Upper lobe of right lung (tissue), 1 donor: ENCODE data around the gene BCL2L11. TPM values are rescaled to one million over a fixed set of nuclear protein-coding genes. Genes with fewer than 3 reads are reported as not detected.
A peak's percentile ranks its signal among the peaks of the same experiment; 100 is the strongest.

Experiments
- ATAC-seq: fragments of 200-7000 bp; cut with Tn5 transposase; one replicate; pipeline ENCODE4 v1.9.1; 2020; ENCODE audit warnings: mild to moderate bottlenecking, moderate library complexity
- DNase-seq: peaks from one replicate; pipeline ENCODE4 v3.0.0-alpha.2; 2020
- H3K27ac ChIP-seq: fragments of 200-600 bp; one replicate; pipeline ENCODE4 v1.8.0; 2022
- H3K27me3 ChIP-seq: fragments of 200-600 bp; one replicate; pipeline ENCODE4 v1.8.0; 2022; ENCODE audit warnings: mild to moderate bottlenecking
- H3K36me3 ChIP-seq: fragments of 200-600 bp; one replicate; pipeline ENCODE4 v1.8.0; 2022
- H3K4me1 ChIP-seq: fragments of 200-600 bp; one replicate; pipeline ENCODE4 v1.8.0; 2022
- H3K4me3 ChIP-seq: fragments of 200-600 bp; one replicate; pipeline ENCODE4 v1.8.0; 2022; ENCODE audit warnings: mild to moderate bottlenecking
- H3K9me3 ChIP-seq: fragments of 200-600 bp; one replicate; pipeline ENCODE4 v1.8.0; 2022
- CTCF ChIP-seq: fragments of 200-600 bp; IDR thresholded peaks from one replicate; pipeline ENCODE4 v1.8.0; 2022; ENCODE audit warnings: antibody characterized with exemption
- intact Hi-C: fragments of 100-400 bp; cut with DNase I; formaldehyde crosslinking; loops from one replicate; pipeline ENCODE4 v1.11.0; 2022
- total RNA-seq: library from RNA; stranded (reverse); fragmentation: NEBNext Ultra II Directional; extraction: Animal tissue kit (Norgen Biotek cat#: 25700); gene quantifications from one replicate; pipeline ENCODE4 v1.2.1, GENCODE V29; 2021
- donor health status: DM: no; HTN: yes; CAD: no; lungs with severe emphysema.

BCL2L11 gene
- total RNA-seq, 1 donor from 2014 or later = 23.9 TPM

- no peaks in the 10 kb centered on the region for H3K9me3 ChIP-seq
- no peak overlapping the region for H3K4me3 ChIP-seq
- TF ChIP-seq CTCF = no peak
- DNase-seq (no peak), ATAC-seq (peak; percentile 56)
- H3K27me3 ChIP-seq = no peaks in the 10 kb centered on the region
- no peak overlapping the region for H3K27ac ChIP-seq
- intact Hi-C loops = no loop called here
- no peaks in the 10 kb centered on the region for H3K36me3 ChIP-seq
- no peaks in the 10 kb centered on the region for H3K4me1 ChIP-seq
Observed at GRCh38 chr2:111176867-111177266, 56.2 kb downstream of the BCL2L11 start.

- DNase-seq (no peak), ATAC-seq (no peak)
- no peaks in the 10 kb centered on the region for H3K9me3 ChIP-seq
- no peak for TF ChIP-seq CTCF
- H3K36me3 ChIP-seq = no peaks in the 10 kb centered on the region
- H3K4me3 ChIP-seq = no peak overlapping the region
- H3K27ac ChIP-seq = no peak overlapping the region
- H3K4me1 ChIP-seq = no peaks in the 10 kb centered on the region
- no peaks in the 10 kb centered on the region for H3K27me3 ChIP-seq
- intact Hi-C loops = no loop called here
Observed at GRCh38 chr2:111178296-111178695, 57.6 kb downstream of the BCL2L11 start.

GRCh38 chr2:111178730-111179405 is 58.2 kb downstream of the BCL2L11 start:
- intact Hi-C loops = no loop called here
- no peaks in the 10 kb centered on the region for H3K4me1 ChIP-seq
- H3K4me3 ChIP-seq = no peak overlapping the region
- no peak for TF ChIP-seq CTCF
- H3K27ac ChIP-seq = no peak overlapping the region
- peak; percentile 35 for ATAC-seq
- no peak for DNase-seq
- no peaks in the 10 kb centered on the region for H3K27me3 ChIP-seq
- no peaks in the 10 kb centered on the region for H3K36me3 ChIP-seq
- no peaks in the 10 kb centered on the region for H3K9me3 ChIP-seq

- no peak for DNase-seq
- H3K36me3 ChIP-seq = no peaks in the 10 kb centered on the region
- no peak overlapping the region for H3K4me3 ChIP-seq
- H3K27me3 ChIP-seq = no peaks in the 10 kb centered on the region
- no peak for ATAC-seq
- no peaks in the 10 kb centered on the region for H3K4me1 ChIP-seq
- H3K9me3 ChIP-seq = no peaks in the 10 kb centered on the region
- no peak overlapping the region for H3K27ac ChIP-seq
- no peak for TF ChIP-seq CTCF
- intact Hi-C loops = no loop called here
Observed at GRCh38 chr2:111182121-111182520, 61.4 kb downstream of the BCL2L11 start.

GRCh38 chr2:111182740-111183139 is 62.0 kb downstream of the BCL2L11 start:
- intact Hi-C loops = no loop called here
- H3K4me1 ChIP-seq = no peaks in the 10 kb centered on the region
- H3K36me3 ChIP-seq = no peaks in the 10 kb centered on the region
- H3K9me3 ChIP-seq = no peaks in the 10 kb centered on the region
- ATAC-seq = no peak
- H3K27ac ChIP-seq = no peak overlapping the region
- DNase-seq = no peak
- no peak overlapping the region for H3K4me3 ChIP-seq
- no peak for TF ChIP-seq CTCF
- no peaks in the 10 kb centered on the region for H3K27me3 ChIP-seq
